ENCODE results near the gene CTU2. TPM values are rescaled to one million over a fixed set of nuclear protein-coding genes. Genes with fewer than 3 reads are reported as not detected.

The CTU2 gene
- total RNA-seq, 1 experiment from 2014 or later, result 14.7 TPM

- peak; percentile 71 for DNase-seq (ENCODE audit: low spot score)
- in situ Hi-C loops (cut with HindIII; ENCODE audit: low sequenced_read_pairs), result no loop called here
Measured at GRCh38 chr16:88737298-88738150, 31.2 kb downstream of the CTU2 start.

- no peak for DNase-seq (ENCODE audit: low spot score)
- in situ Hi-C loops (cut with HindIII; ENCODE audit: low sequenced_read_pairs), result no loop called here
Measured at GRCh38 chr16:88738151-88739084, 32.1 kb downstream of the CTU2 start.

GRCh38 chr16:88739139-88739976, 33.1 kb downstream of the CTU2 start:
- in situ Hi-C loops (cut with HindIII; ENCODE audit: low sequenced_read_pairs), result no loop called here

GRCh38 chr16:88739977-88740726, 33.8 kb downstream of the CTU2 start:
- DNase-seq (ENCODE audit: low spot score), result no peak
- in situ Hi-C loops (cut with HindIII; ENCODE audit: low sequenced_read_pairs), result no loop called here

More at GRCh38 chr16:88739139-88739976, 33.1 kb downstream of the CTU2 start:
- no peak for DNase-seq (ENCODE audit: low spot score)

- in situ Hi-C loops (cut with HindIII; ENCODE audit: low sequenced_read_pairs), result no loop called here
- no peak for DNase-seq (ENCODE audit: low spot score)
Measured at GRCh38 chr16:88740727-88741055, 34.4 kb downstream of the CTU2 start.

- no peak for DNase-seq (ENCODE audit: low spot score)
- in situ Hi-C loops (cut with HindIII; ENCODE audit: low sequenced_read_pairs), result no loop called here
Measured at GRCh38 chr16:88741368-88741767, 35.1 kb downstream of the CTU2 start.

GRCh38 chr16:88742896-88743605, 36.7 kb downstream of the CTU2 start:
- DNase-seq (ENCODE audit: low spot score), result no peak
- in situ Hi-C loops (cut with HindIII; ENCODE audit: low sequenced_read_pairs), result no loop called here

- peak; percentile 75 for DNase-seq (ENCODE audit: low spot score)
- in situ Hi-C loops (cut with HindIII; ENCODE audit: low sequenced_read_pairs), result no loop called here
Measured at GRCh38 chr16:88743693-88744576, 37.6 kb downstream of the CTU2 start.

- in situ Hi-C loops (cut with HindIII; ENCODE audit: low sequenced_read_pairs), result no loop called here
- DNase-seq (ENCODE audit: low spot score), result no peak
Measured at GRCh38 chr16:88744577-88745521, 38.5 kb downstream of the CTU2 start.

GRCh38 chr16:88746506-88746905, 40.2 kb downstream of the CTU2 start:
- no peak for DNase-seq (ENCODE audit: low spot score)
- in situ Hi-C loops (cut with HindIII; ENCODE audit: low sequenced_read_pairs), result no loop called here

- no peak for DNase-seq (ENCODE audit: low spot score)
- in situ Hi-C loops (cut with HindIII; ENCODE audit: low sequenced_read_pairs), result no loop called here
Measured at GRCh38 chr16:88747588-88748301, 41.4 kb downstream of the CTU2 start.

GRCh38 chr16:88748364-88748763, 42.1 kb downstream of the CTU2 start:
- DNase-seq (ENCODE audit: low spot score), result no peak
- in situ Hi-C loops (cut with HindIII; ENCODE audit: low sequenced_read_pairs), result no loop called here

GRCh38 chr16:88749358-88749757, 43.1 kb downstream of the CTU2 start:
- in situ Hi-C loops (cut with HindIII; ENCODE audit: low sequenced_read_pairs), result no loop called here

GRCh38 chr16:88750854-88751253, 44.6 kb downstream of the CTU2 start:
- in situ Hi-C loops (cut with HindIII; ENCODE audit: low sequenced_read_pairs), result loop anchor here (5.0 to 10.0 kb wide), 2 partner anchors 36 to 76 kb away; partner anchors contain the start of gene PIEZO1
- peak; percentile 50 for DNase-seq (ENCODE audit: low spot score)

More at GRCh38 chr16:88749358-88749757, 43.1 kb downstream of the CTU2 start:
- no peak for DNase-seq (ENCODE audit: low spot score)

GRCh38 chr16:88752386-88753002, 46.2 kb downstream of the CTU2 start:
- no peak for DNase-seq (ENCODE audit: low spot score)

More at GRCh38 chr16:88752386-88753002, 46.2 kb downstream of the CTU2 start:
- in situ Hi-C loops (cut with HindIII; ENCODE audit: low sequenced_read_pairs), result loop anchor here (5.0 to 10.0 kb wide), 2 partner anchors 35 to 78 kb away; partner anchors contain the start of gene PIEZO1

Measured in G401 (cell line).